Ectodermal cell (in vitro differentiated cells): ENCODE measurements around the gene ANKRD24.
"Not testable (repeated sequence)": the region's sequence is repeated elsewhere in the genome, so short reads cannot be mapped to it uniquely, and the experiment has no call there.

Experiments
- H3K27ac ChIP-seq: 2 replicates; pipeline ENCODE4 v1.7.0; 2013; ENCODE audit warnings: mild to moderate bottlenecking, low read depth, low read length; ENCODE audit not compliant: insufficient read depth, poor library complexity, severe bottlenecking
- H3K27me3 ChIP-seq: 2 replicates; pipeline ENCODE4 v1.7.0; 2013; ENCODE audit warnings: mild to moderate bottlenecking, low read length; ENCODE audit not compliant: insufficient read depth, control insufficient read depth, poor library complexity, severe bottlenecking
- H3K36me3 ChIP-seq: one replicate; pipeline ENCODE4 v1.7.0; 2013; ENCODE audit warnings: low read length; ENCODE audit not compliant: control insufficient read depth, insufficient read depth
- H3K4me1 ChIP-seq: one replicate; pipeline ENCODE4 v1.7.0; 2013; ENCODE audit warnings: low read length; ENCODE audit not compliant: control insufficient read depth, insufficient read depth
- H3K4me3 ChIP-seq: 2 replicates; pipeline ENCODE4 v1.7.0; 2013; ENCODE audit warnings: low read depth, low read length, control low read depth; ENCODE audit not compliant: insufficient read depth
- H3K9me3 ChIP-seq: 2 replicates; pipeline ENCODE4 v1.7.0; 2013; ENCODE audit warnings: mild to moderate bottlenecking, low read length, moderate library complexity; ENCODE audit not compliant: control insufficient read depth
- WGBS, 2 experiments: methylation state at CpG; one replicate each; pipeline ENCODE4 v1.1.7; 2013; ENCODE audit warnings: missing lambda C conversion rate in 2 of 2; 5-methylcytosine and 5-hydroxymethylcytosine counted together

The ANKRD24 gene

DNA sequence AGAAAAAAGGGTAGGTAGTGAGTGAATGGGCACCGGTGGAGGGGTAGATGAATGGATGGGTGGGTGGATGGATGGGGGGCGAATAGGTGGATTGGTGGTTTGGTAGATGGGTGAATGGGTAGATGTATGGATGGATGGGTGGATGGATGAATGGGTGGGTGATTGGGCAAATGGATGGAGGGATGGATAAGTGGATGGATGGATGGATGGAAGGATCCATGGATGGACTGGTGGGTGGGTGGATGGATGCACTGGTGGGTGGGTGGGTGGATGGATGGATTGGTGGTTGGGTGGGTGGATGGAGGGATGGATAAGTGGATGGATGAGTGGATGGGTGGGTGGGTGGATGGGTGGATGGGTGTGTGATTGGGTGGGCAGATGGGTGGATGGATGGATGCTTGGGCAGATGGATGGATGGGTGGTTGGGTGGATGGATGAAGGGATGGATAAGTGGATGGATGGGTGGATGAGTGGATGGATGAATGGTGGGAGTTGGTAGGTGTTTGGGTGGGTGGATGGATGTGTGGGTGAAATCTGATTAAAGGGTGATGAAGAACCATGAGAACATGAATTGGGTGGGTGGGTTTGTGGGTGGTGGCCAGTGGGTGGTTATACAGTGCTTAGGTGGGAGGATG, 2.3 kb downstream of the ANKRD24 start:
- Histone ChIP-seq H3K9me3 (no peaks in the 10 kb centered on the region), H3K4me1 (peaks cover 3% of the 10 kb centered on the region), H3K36me3 (no peaks in the 10 kb centered on the region), H3K27me3 (no peaks in the 10 kb centered on the region), H3K4me3 (no peak overlapping the region), H3K27ac (no peak overlapping the region)
- WGBS, 2 experiments, result 89% methylated on average over 2 of the region's 2 CpGs

DNA sequence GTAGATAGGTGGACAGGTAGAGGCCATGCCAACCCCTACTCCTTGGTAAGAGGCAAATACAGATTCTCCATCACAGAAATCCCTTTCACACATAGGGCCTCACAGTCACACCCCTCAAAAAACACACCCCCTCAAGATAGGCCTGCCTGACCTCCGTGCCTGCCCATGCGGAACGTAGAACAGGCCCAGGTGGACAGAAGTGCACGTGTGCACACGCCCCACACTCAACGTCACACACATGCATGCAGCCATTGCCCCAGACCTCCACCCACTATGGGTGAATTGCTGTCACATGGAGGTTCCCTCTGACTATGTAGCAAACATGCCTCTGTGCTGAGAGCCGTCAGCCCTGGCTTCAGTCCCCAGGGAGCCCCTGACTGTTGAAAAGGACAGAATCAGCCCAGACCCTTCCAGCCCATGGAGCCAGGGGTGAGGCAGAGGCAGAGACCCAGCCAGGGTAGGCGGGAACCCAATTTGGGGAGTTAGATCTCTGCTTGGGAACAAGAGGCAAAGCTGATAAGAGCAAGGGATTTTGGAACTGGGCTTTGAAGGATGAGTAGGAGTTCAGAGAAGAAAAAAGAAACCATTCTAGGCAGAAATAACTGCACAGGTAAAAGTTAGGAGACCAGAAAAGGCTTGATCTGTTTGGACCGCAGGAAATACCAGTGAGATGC, 3.1 kb downstream of the ANKRD24 start:
- Histone ChIP-seq H3K9me3 (no peaks in the 10 kb centered on the region), H3K36me3 (no peaks in the 10 kb centered on the region), H3K4me3 (no peak overlapping the region), H3K27me3 (no peaks in the 10 kb centered on the region), H3K27ac (no peak overlapping the region), H3K4me1 (peaks cover 3% of the 10 kb centered on the region)
- 89 to 90% methylated on average over 9 of the region's 9 CpGs for WGBS, 2 experiments

GRCh38 chr19:4186087-4186993, 3.9 kb downstream of the ANKRD24 start:
- no peaks in the 10 kb centered on the region for H3K27me3 ChIP-seq
- no peak overlapping the region for H3K27ac ChIP-seq
- no peaks in the 10 kb centered on the region for H3K9me3 ChIP-seq
- H3K4me3 ChIP-seq, result no peak overlapping the region
- peaks cover 3% of the 10 kb centered on the region for H3K4me1 ChIP-seq
- 43 to 44% methylated on average over 22 of the region's 22 CpGs for WGBS, 2 experiments
- H3K36me3 ChIP-seq, result no peaks in the 10 kb centered on the region

DNA sequence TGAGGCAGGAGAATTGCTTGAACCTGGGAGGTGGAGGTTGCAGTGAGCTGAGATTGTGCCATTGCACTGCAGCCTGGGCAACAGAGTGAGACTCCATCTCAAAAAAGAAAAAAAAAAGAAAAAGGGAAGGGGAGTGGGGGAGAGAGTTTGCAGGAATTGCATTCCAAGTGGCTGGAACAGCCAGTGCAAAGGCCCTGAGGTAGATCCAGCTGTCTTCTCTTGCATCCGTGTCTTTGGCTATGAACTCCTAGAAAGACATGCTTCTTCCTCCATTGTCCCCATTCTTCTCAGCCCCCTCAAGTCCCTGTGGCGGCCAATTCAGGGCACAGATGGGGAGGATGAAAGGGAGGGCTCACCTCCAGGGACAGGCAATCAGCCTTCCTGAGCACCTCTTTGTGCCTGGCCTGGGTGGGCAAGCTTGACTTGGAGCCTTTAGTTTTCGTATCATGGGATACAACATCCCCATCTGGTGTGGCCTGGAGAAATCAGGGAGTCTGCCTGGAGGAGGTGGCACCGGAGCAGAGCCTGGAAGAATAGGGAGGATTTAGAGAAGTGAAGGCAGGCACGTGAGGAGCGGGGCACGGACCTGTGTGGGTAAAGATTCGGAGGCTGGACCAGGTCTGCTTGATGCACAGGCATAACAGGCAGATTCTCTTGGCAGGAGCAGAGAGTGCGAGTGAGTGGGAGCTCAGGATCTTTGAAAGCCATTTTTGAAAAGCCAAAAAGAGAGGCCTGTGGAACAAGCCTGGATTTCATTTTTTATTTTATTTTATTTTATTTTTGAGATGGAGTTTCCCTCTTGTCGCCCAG, 5.0 kb downstream of the ANKRD24 start:
- WGBS, 2 experiments, result 91 to 92% methylated on average over 10 of the region's 10 CpGs
- no peaks in the 10 kb centered on the region for H3K9me3 ChIP-seq
- H3K27ac ChIP-seq, result no peak overlapping the region
- H3K4me1 ChIP-seq, result no peaks in the 10 kb centered on the region
- no peaks in the 10 kb centered on the region for H3K27me3 ChIP-seq
- H3K4me3 ChIP-seq, result no peak overlapping the region
- H3K36me3 ChIP-seq, result no peaks in the 10 kb centered on the region

- Histone ChIP-seq H3K4me3 (no peak overlapping the region), H3K36me3 (no peaks in the 10 kb centered on the region), H3K4me1 (no peaks in the 10 kb centered on the region), H3K27me3 (peaks cover 6% of the 10 kb centered on the region), H3K27ac (no peak overlapping the region), H3K9me3 (no peaks in the 10 kb centered on the region)
- WGBS, 2 experiments, result 84 to 86% methylated on average over 5 of the region's 5 CpGs
Measured at GRCh38 chr19:4189641-4190040, 7.2 kb downstream of the ANKRD24 start.

- H3K4me1 ChIP-seq, H3K9me3 ChIP-seq, H3K27ac ChIP-seq, H3K4me3 ChIP-seq, H3K36me3 ChIP-seq: not testable (repeated sequence)
- 89 to 97% methylated on average over 3 of the region's 3 CpGs for WGBS, 2 experiments
- H3K27me3 ChIP-seq, result peaks cover 14% of the 10 kb centered on the region
Measured at GRCh38 chr19:4192537-4192936, 10.0 kb downstream of the ANKRD24 start.

DNA sequence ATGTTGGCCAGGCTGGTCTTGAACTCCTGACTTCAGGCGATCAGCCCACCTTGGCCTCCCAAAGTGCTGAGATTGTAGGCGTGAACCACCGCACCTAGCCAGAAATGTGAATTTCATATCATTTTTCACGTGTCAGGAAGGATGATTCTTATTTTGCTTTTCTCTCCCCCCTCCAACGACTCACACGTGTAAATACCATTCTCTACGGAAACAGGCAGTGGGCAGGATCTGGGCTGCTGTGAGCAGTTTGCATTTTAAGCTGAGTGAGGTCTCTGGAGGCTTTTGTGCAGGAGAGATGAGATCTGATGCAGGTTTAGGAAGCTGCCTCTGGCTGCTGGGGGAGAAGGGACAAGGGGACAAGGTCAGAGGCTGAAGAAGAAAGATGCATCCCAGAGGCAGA, 11.9 kb downstream of the ANKRD24 start:
- no peaks in the 10 kb centered on the region for H3K9me3 ChIP-seq
- 64 to 66% methylated on average over 7 of the region's 7 CpGs for WGBS, 2 experiments
- no peak overlapping the region for H3K4me3 ChIP-seq
- no peaks in the 10 kb centered on the region for H3K4me1 ChIP-seq
- no peak overlapping the region for H3K27ac ChIP-seq
- H3K36me3 ChIP-seq, result no peaks in the 10 kb centered on the region
- H3K27me3 ChIP-seq, result peaks cover 31% of the 10 kb centered on the region

DNA sequence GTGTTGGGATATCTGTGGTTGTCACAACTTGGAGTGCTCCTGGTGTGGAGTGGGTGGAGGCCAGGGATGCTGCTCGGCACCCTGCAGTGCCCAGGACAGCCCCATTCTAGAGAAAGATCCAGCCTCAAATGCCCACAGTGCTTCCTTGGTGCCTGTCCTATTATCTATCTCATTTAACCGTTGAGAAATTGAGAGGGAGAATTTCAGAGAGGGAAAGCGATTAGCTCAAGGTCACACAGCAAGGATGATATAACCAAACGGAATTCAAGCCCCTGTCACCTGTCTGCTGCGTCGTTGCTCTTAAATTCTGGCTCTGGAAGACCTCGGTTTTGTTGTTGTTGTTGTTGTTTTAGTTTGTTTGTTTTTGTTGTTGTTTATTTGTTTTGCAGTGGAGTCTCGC, 13.5 kb downstream of the ANKRD24 start:
- Histone ChIP-seq H3K27me3 (peaks cover 42% of the 10 kb centered on the region), H3K36me3 (no peaks in the 10 kb centered on the region)
- 82% methylated on average over 8 of the region's 8 CpGs for WGBS, 2 experiments

DNA sequence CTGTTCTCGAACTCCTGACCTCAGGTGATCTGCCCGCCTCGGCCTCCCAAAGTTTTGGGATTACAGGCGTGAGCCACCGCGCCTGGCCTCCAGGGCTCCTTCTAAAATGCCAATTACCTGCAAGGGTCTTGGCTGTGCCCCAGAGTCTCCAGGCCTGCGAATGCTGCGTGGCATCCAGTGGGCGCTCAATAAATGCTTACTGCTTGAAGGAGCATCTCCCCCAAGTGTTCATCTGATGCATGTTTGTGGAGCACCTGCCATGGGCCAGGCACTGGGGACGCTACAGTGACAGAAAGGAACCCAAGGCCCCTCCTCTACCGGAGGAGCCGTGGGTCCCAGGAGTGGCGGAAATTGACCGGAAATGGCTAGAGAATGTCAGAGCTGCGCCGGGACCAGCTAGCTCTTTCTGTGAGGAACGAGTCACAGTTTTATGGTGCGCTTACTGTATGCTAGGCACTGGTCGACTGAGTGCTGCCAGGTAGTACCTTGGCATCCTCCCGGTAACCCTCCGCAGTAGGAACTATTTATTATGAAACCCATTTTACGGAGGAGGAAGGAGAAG, 14.2 kb downstream of the ANKRD24 start:
- Histone ChIP-seq H3K4me1 (no peaks in the 10 kb centered on the region), H3K36me3 (no peaks in the 10 kb centered on the region), H3K27me3 (peaks cover 42% of the 10 kb centered on the region), H3K9me3 (no peaks in the 10 kb centered on the region), H3K27ac (no peak overlapping the region), H3K4me3 (no peak overlapping the region)
- WGBS, 2 experiments, result 87 to 88% methylated on average over 22 of the region's 22 CpGs

More for the DNA sequence above, 13.5 kb downstream of the ANKRD24 start:
- H3K9me3 ChIP-seq, result no peaks in the 10 kb centered on the region
- no peak overlapping the region for H3K27ac ChIP-seq
- no peak overlapping the region for H3K4me3 ChIP-seq
- no peaks in the 10 kb centered on the region for H3K4me1 ChIP-seq
